Panc1 (cell line): ENCODE measurements around the gene RFFL. TPM values are rescaled to one million over a fixed set of nuclear protein-coding genes. Genes with fewer than 3 reads are reported as not detected.

Experiments
- ATAC-seq: fragments of 200-7000 bp; cut with Tn5 transposase; 2 replicates; pipeline ENCODE4 v1.9.1; 2020; ENCODE audit warnings: mild to moderate bottlenecking, moderate library complexity
- BruUV-seq: library from RNA; stranded (reverse); fragments of 400-500 nt; replicated peaks from 2 replicates; lab custom pipeline; 2021; lab: Mats Ljungman, UMichigan
- CTCF ChIA-PET: fragments of 300-600 bp; sonication (Branson Sonifier 250); formaldehyde crosslinking; loops from one replicate; lab custom pipeline; 2022; ENCODE audit warnings: antibody characterized with exemption; lab: Charles Lee
- POLR2A ChIA-PET: fragments of 300-600 bp; sonication (Branson Sonifier 250); formaldehyde crosslinking; loops from one replicate; lab custom pipeline; 2022; ENCODE audit warnings: antibody characterized with exemption; lab: Charles Lee
- DNase-seq: peaks from one replicate; pipeline ENCODE4 v3.0.0-alpha.2; 2010; ENCODE audit warnings: low read depth, low spot score
- H3K27ac ChIP-seq: 2 replicates; pipeline ENCODE4 v1.5.1; 2011; ENCODE audit warnings: mild to moderate bottlenecking, low read length, inconsistent platforms
- H3K27me3 ChIP-seq: fragments of 200-500 bp; sonication (Bioruptor generic); 2 replicates; pipeline ENCODE4 v1.6.0; 2014; ENCODE audit warnings: low read length, inconsistent platforms; ENCODE audit not compliant: control insufficient read depth, insufficient read depth
- H3K36me3 ChIP-seq: fragments of 200-500 bp; sonication (Bioruptor generic); 2 replicates; pipeline ENCODE4 v1.5.1; 2014; ENCODE audit warnings: inconsistent platforms, mild to moderate bottlenecking, low read length, moderate library complexity; ENCODE audit not compliant: control insufficient read depth, insufficient read depth
- H3K4me1 ChIP-seq: 2 replicates; pipeline ENCODE4 v1.5.1; 2011; ENCODE audit warnings: inconsistent platforms, mild to moderate bottlenecking, low read length, moderate library complexity; ENCODE audit not compliant: control insufficient read depth, insufficient read depth
- H3K4me3 ChIP-seq, 2 experiments: 2 replicates each; pipeline ENCODE4 v1.5.1; 2011 to 2012; ENCODE audit warnings: low read depth in 2 of 2, low read length in 2 of 2, mild to moderate bottlenecking in 2 of 2, inconsistent platforms in 1 of 2, moderate library complexity in 1 of 2
- H3K9me3 ChIP-seq: fragments of 200-500 bp; sonication (Bioruptor generic); 2 replicates; pipeline ENCODE4 v1.5.1; 2014; ENCODE audit warnings: low read depth, mild to moderate bottlenecking, inconsistent platforms, low read length, moderate library complexity; ENCODE audit not compliant: control insufficient read depth, insufficient read depth
- CTCF ChIP-seq: fragments of 450-650 bp; IDR thresholded peaks from 2 replicates; pipeline ENCODE4 v1.5.1; 2017; ENCODE audit warnings: mild to moderate bottlenecking
- POLR2AphosphoS5 ChIP-seq: IDR thresholded peaks from 2 replicates; pipeline ENCODE4 v1.6.1; 2012; ENCODE audit warnings: mild to moderate bottlenecking, low read depth, low read length, moderate library complexity
- REST ChIP-seq, 2 experiments: IDR thresholded peaks; 2 replicates each; pipeline ENCODE4 v1.6.1; 2011 to 2012; ENCODE audit warnings: low read depth in 2 of 2, control low read depth in 1 of 2, low read length in 1 of 2, mild to moderate bottlenecking in 1 of 2, moderate library complexity in 1 of 2; ENCODE audit not compliant: insufficient read depth in 1 of 2
- SIN3A ChIP-seq: IDR thresholded peaks from 2 replicates; pipeline ENCODE4 v1.6.1; 2012; ENCODE audit warnings: low read depth, mild to moderate bottlenecking, low read length, moderate library complexity, borderline replicate concordance; ENCODE audit not compliant: insufficient read depth
- TCF7L2 ChIP-seq: IDR thresholded peaks from 2 replicates; pipeline ENCODE4 v1.6.1; 2011; ENCODE audit warnings: mild to moderate bottlenecking, low read depth, low read length, inconsistent platforms
- in situ Hi-C: cut with HindIII; loops from 2 replicates; pipeline ENCODE4 v1.10.0; 2016; ENCODE audit warnings: low sequenced_read_pairs, low pct_unique_long_range_greater_than_20kb
- intact Hi-C: fragments of 100-400 bp; cut with micrococcal nuclease; formaldehyde crosslinking; loops from one replicate; pipeline ENCODE4 v1.10.0; 2022; ENCODE audit not compliant: unreplicated experiment
- total RNA-seq: library from RNA; stranded (reverse); gene quantifications from one replicate; pipeline ENCODE4 v1.2.1, GENCODE V29; 2021; ENCODE audit not compliant: unreplicated experiment

The RFFL gene
- total RNA-seq, 1 experiment from 2014 or later, result 38.4 TPM

- H3K9me3 ChIP-seq, result no peaks in the 10 kb centered on the region
- no TSS peak for BruUV-seq
- peak overlapping the region; percentile 85 for H3K27ac ChIP-seq
- intact Hi-C loops, result loop anchor here (2.0 kb wide), 1 partner anchor 88 kb away; no protein-coding TSS in a partner anchor
- H3K4me3 ChIP-seq, result peak overlapping the region; percentile 72 to 95
- DNase-seq (no peak), ATAC-seq (peak; percentile 52)
- POLR2A ChIA-PET, result no interaction called here
- peaks cover 20% of the 10 kb centered on the region for H3K4me1 ChIP-seq
- TF ChIP-seq SIN3A (0 out of 2 replicates have a peak, but pooled peaks have one; percentile 15), TCF7L2 (no peak), POLR2AphosphoS5 (no peak), CTCF (no peak)
- in situ Hi-C loops, result no loop called here
- H3K27me3 ChIP-seq, result no peaks in the 10 kb centered on the region
- CTCF ChIA-PET, result no interaction called here
- no peaks in the 10 kb centered on the region for H3K36me3 ChIP-seq
Observed at GRCh38 chr17:35088356-35088880, 24.9 kb upstream of the RFFL start.

GRCh38 chr17:35087731-35088355 lies 24.3 kb upstream of the RFFL start:
- Histone ChIP-seq H3K27me3 (no peaks in the 10 kb centered on the region), H3K27ac (peak overlapping the region; percentile 85), H3K36me3 (no peaks in the 10 kb centered on the region), H3K4me3 (peak overlapping the region; percentile 72 to 95), H3K9me3 (no peaks in the 10 kb centered on the region), H3K4me1 (peaks cover 25% of the 10 kb centered on the region)
- intact Hi-C loops, result loop anchor here (2.0 kb wide), 1 partner anchor 87 kb away; no protein-coding TSS in a partner anchor
- no peak for DNase-seq
- BruUV-seq, result no TSS peak
- in situ Hi-C loops, result no loop called here
- TF ChIP-seq SIN3A (0 out of 2 replicates have a peak, but pooled peaks have one; percentile 37), REST (IDR thresholded peaks at IDR 0.05; ENCODE audit: insufficient read depth in 1 of 2, low read depth in 2 of 2, low read length in 1 of 2) (no peak)
- ChIA-PET POLR2A (interaction anchor here (0.6 to 0.7 kb wide), 2 partner anchors 48 to 109 kb away, joined by 3 to 5 read pairs; no protein-coding TSS in a partner anchor), CTCF (no interaction called here)
- ATAC-seq, result peak; percentile 2; the same call in 1 of the 2 replicates
